ENCODE results near the gene AGO1. TPM values are rescaled to one million over a fixed set of nuclear protein-coding genes. Genes with fewer than 3 reads are reported as not detected.

The AGO1 gene
- total RNA-seq, 4 donors from 2014 or later = 9.2 to 24.0 (median 20.1) TPM

GRCh38 chr1:35932941-35933340 lies 49.9 kb downstream of the AGO1 start:
- H3K27me3 ChIP-seq = no peaks in the 10 kb centered on the region
- no peak for DNase-seq (ENCODE audit: low spot score in 2 of 2)
- H3K4me3 ChIP-seq = no peak overlapping the region
- TF ChIP-seq CTCF (IDR thresholded peaks at IDR 0.05) (no peak), POLR2A (IDR thresholded peaks at IDR 0.05) (no peak), EP300 (IDR thresholded peaks at IDR 0.05) (no peak)
- no peaks in the 10 kb centered on the region for H3K9me3 ChIP-seq
- no peaks in the 10 kb centered on the region for H3K36me3 ChIP-seq
- H3K27ac ChIP-seq = no peak overlapping the region
- H3K4me1 ChIP-seq = peaks cover 0 to 58% (median 16%) of the 10 kb centered on the region in 4 donors

- no peak for TF ChIP-seq EP300 (IDR thresholded peaks at IDR 0.05)
- no peak for TF ChIP-seq CTCF (IDR thresholded peaks at IDR 0.05)
- TF ChIP-seq POLR2A (IDR thresholded peaks at IDR 0.05) = no peak
Observed at GRCh38 chr1:35935442-35936388, 52.7 kb downstream of the AGO1 start.

GRCh38 chr1:35936838-35937237 lies 53.8 kb downstream of the AGO1 start:
- Histone ChIP-seq H3K27me3 (no peaks in the 10 kb centered on the region), H3K4me3 (no peak overlapping the region), H3K27ac (peak overlapping the region in 1 of 4 donors; percentile 64), H3K9me3 (no peaks in the 10 kb centered on the region), H3K4me1 (peaks cover 0 to 70% (median 20%) of the 10 kb centered on the region in 4 donors), H3K36me3 (no peaks in the 10 kb centered on the region)
- 93 to 95% methylated on average over 3 of the region's 3 CpGs for WGBS, 2 donors
- TF ChIP-seq POLR2A (IDR thresholded peaks at IDR 0.05) = no peak
- no peak for TF ChIP-seq CTCF (IDR thresholded peaks at IDR 0.05)
- TF ChIP-seq EP300 (IDR thresholded peaks at IDR 0.05) = no peak
- no peak for DNase-seq (ENCODE audit: low spot score in 2 of 2)

More at GRCh38 chr1:35935442-35936388, 52.7 kb downstream of the AGO1 start:
- H3K27ac ChIP-seq = peak overlapping the region in 2 of 4 donors; percentile 2 to 26
- no peaks in the 10 kb centered on the region for H3K36me3 ChIP-seq
- no peak overlapping the region for H3K4me3 ChIP-seq
- H3K27me3 ChIP-seq = no peaks in the 10 kb centered on the region
- WGBS, 2 donors = 27 to 41% methylated on average over 2 of the region's 2 CpGs
- peaks cover 0 to 61% (median 16%) of the 10 kb centered on the region in 4 donors for H3K4me1 ChIP-seq
- DNase-seq (ENCODE audit: low spot score in 2 of 2) = no peak
- H3K9me3 ChIP-seq = no peaks in the 10 kb centered on the region

GRCh38 chr1:35939484-35939883 lies 56.5 kb downstream of the AGO1 start:
- no peaks in the 10 kb centered on the region for H3K9me3 ChIP-seq
- H3K36me3 ChIP-seq = no peaks in the 10 kb centered on the region
- WGBS, 2 donors = 96 to 97% methylated on average over 3 of the region's 3 CpGs
- DNase-seq (ENCODE audit: low spot score in 2 of 2) = no peak
- H3K27me3 ChIP-seq = no peaks in the 10 kb centered on the region
- H3K4me1 ChIP-seq = peaks cover 0 to 57% (median 9%) of the 10 kb centered on the region in 4 donors
- no peak for TF ChIP-seq CTCF (IDR thresholded peaks at IDR 0.05)
- TF ChIP-seq POLR2A (IDR thresholded peaks at IDR 0.05) = no peak
- no peak for TF ChIP-seq EP300 (IDR thresholded peaks at IDR 0.05)
- no peak overlapping the region for H3K27ac ChIP-seq
- no peak overlapping the region for H3K4me3 ChIP-seq

- Histone ChIP-seq H3K27me3 (no peaks in the 10 kb centered on the region), H3K9me3 (no peaks in the 10 kb centered on the region), H3K4me1 (peaks cover 0 to 27% (median 6%) of the 10 kb centered on the region in 4 donors), H3K27ac (no peak overlapping the region), H3K36me3 (no peaks in the 10 kb centered on the region), H3K4me3 (no peak overlapping the region)
- no peak for DNase-seq (ENCODE audit: low spot score in 2 of 2)
- 49 to 53% methylated on average over 2 of the region's 2 CpGs for WGBS, 2 donors
- TF ChIP-seq POLR2A (IDR thresholded peaks at IDR 0.05) (no peak), EP300 (IDR thresholded peaks at IDR 0.05) (no peak)
Observed at GRCh38 chr1:35945327-35945726, 62.3 kb downstream of the AGO1 start.

Measured in tibial nerve (tissue), 4 donors.